Activated CD4-positive, alpha-beta T cell treated with anti-CD3 and anti-CD28 coated beads for 36 hours (primary cell): ENCODE data around the gene SDCCAG8. TPM values are rescaled to one million over a fixed set of nuclear protein-coding genes. Genes with fewer than 3 reads are reported as not detected.

Source experiments
- ATAC-seq: fragments of 200-7000 bp; cut with Tn5 transposase; one replicate; pipeline ENCODE4 v1.10.0; 2021; ENCODE audit warnings: mild to moderate bottlenecking, moderate library complexity
- CTCF ChIA-PET: fragments of 350-600 bp; sonication (Branson Sonifier 250); formaldehyde crosslinking; loops from one replicate; lab custom pipeline; 2021; ENCODE audit warnings: antibody characterized with exemption; lab: Charles Lee
- POLR2A ChIA-PET: fragments of 350-600 bp; sonication (Branson Sonifier 250); formaldehyde crosslinking; loops from one replicate; lab custom pipeline; 2021; ENCODE audit warnings: antibody characterized with exemption, inconsistent platforms; lab: Charles Lee
- DNase-seq: peaks from one replicate; pipeline ENCODE4 v3.0.0-alpha.2; 2020
- H3K27ac Mint-ChIP-seq: one replicate; pipeline ENCODE4 v1.8.0; 2021; ENCODE audit warnings: mixed read lengths
- H3K27me3 Mint-ChIP-seq: one replicate; pipeline ENCODE4 v1.8.0; 2021; ENCODE audit warnings: mixed read lengths
- H3K36me3 Mint-ChIP-seq: one replicate; pipeline ENCODE4 v1.8.0; 2021; ENCODE audit warnings: low read depth, mixed read lengths
- H3K4me1 Mint-ChIP-seq: one replicate; pipeline ENCODE4 v1.8.0; 2021; ENCODE audit warnings: mixed read lengths
- H3K4me3 Mint-ChIP-seq: one replicate; pipeline ENCODE4 v1.8.0; 2021; ENCODE audit warnings: mild to moderate bottlenecking, moderate library complexity, mixed read lengths
- H3K9me3 Mint-ChIP-seq: one replicate; pipeline ENCODE4 v1.8.0; 2021; ENCODE audit warnings: low read depth, mixed read lengths
- intact Hi-C, 2 experiments: fragments of 100-400 bp; cut with DNase I in 1 of 2; cut with micrococcal nuclease in 1 of 2; formaldehyde crosslinking; loops; one replicate each; pipeline versions ENCODE4 v1.14.2 to v1.15.1; 2022 to 2024; cut with DNase I, micrococcal nuclease
- total RNA-seq, 2 experiments: library from RNA; stranded (reverse); gene quantifications; one replicate each; pipeline ENCODE4 v1.2.3, GENCODE V29; 2021

The SDCCAG8 gene
- total RNA-seq, 2 experiments from 2014 or later, result 26.4 to 26.5 TPM

GRCh38 chr1:243234978-243235647 lies 20.7 kb upstream of the SDCCAG8 start:
- CTCF ChIA-PET, result interaction anchor here (1.0 kb wide), 1 partner anchor 12 kb away, joined by 5 read pairs; no protein-coding TSS in a partner anchor
- peaks cover 51% of the 10 kb centered on the region for H3K36me3 Mint-ChIP-seq
- POLR2A ChIA-PET, result no interaction called here
- H3K27me3 Mint-ChIP-seq, result no peaks in the 10 kb centered on the region
- H3K4me3 Mint-ChIP-seq, result no peak overlapping the region
- H3K27ac Mint-ChIP-seq, result no peak overlapping the region
- no peak for ATAC-seq
- H3K4me1 Mint-ChIP-seq, result peaks cover 12% of the 10 kb centered on the region
- intact Hi-C loops, result no loop called here
- peaks cover 19% of the 10 kb centered on the region for H3K9me3 Mint-ChIP-seq
- no peak for DNase-seq

- ATAC-seq (no peak), DNase-seq (no peak)
- H3K4me3 Mint-ChIP-seq, result no peak overlapping the region
- POLR2A ChIA-PET, result no interaction called here
- peaks cover 46% of the 10 kb centered on the region for H3K36me3 Mint-ChIP-seq
- peaks cover 11% of the 10 kb centered on the region for H3K9me3 Mint-ChIP-seq
- H3K27ac Mint-ChIP-seq, result no peak overlapping the region
- CTCF ChIA-PET, result no interaction called here
- peaks cover 12% of the 10 kb centered on the region for H3K4me1 Mint-ChIP-seq
- intact Hi-C loops, result no loop called here
- H3K27me3 Mint-ChIP-seq, result no peaks in the 10 kb centered on the region
Observed at GRCh38 chr1:243236604-243237252, 19.1 kb upstream of the SDCCAG8 start.

- peaks cover 20% of the 10 kb centered on the region for H3K4me1 Mint-ChIP-seq
- no peak for DNase-seq
- peaks cover 7% of the 10 kb centered on the region for H3K9me3 Mint-ChIP-seq
- no peak for ATAC-seq
- no peaks in the 10 kb centered on the region for H3K27me3 Mint-ChIP-seq
- H3K27ac Mint-ChIP-seq, result no peak overlapping the region
- intact Hi-C loops, result no loop called here
- H3K4me3 Mint-ChIP-seq, result no peak overlapping the region
- peaks cover 24% of the 10 kb centered on the region for H3K36me3 Mint-ChIP-seq
- CTCF ChIA-PET, result no interaction called here
- POLR2A ChIA-PET, result no interaction called here
Observed at GRCh38 chr1:243244432-243244841, 11.4 kb upstream of the SDCCAG8 start.

DNA sequence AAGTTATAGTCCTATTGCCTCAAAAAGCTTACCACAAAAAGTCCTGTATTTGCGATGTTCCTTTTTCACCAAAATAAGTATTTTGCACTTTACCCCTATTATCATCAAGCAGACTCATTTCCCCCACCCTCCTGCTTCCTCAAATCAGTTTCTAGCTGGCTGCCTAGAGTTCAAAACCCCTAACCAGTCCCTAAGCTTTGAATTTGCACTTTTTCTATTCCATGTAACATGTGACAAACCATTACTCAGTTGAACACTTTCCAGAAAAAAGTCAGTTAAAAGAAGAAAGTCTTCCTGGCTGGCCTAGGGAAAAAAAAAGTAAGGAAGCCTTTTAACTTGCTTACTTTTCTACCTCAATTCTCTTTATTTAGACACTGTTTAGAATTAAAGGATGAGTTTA lies 8.9 kb upstream of the SDCCAG8 start:
- ChIA-PET CTCF (interaction anchor here (1.0 to 1.3 kb wide), 2 partner anchors 8 to 11 kb away, joined by 3 to 5 read pairs; partner anchors contain the start of gene CEP170), POLR2A (no interaction called here)
- H3K27me3 Mint-ChIP-seq, result no peaks in the 10 kb centered on the region
- no peak overlapping the region for H3K27ac Mint-ChIP-seq
- H3K4me3 Mint-ChIP-seq, result no peak overlapping the region
- peaks cover 32% of the 10 kb centered on the region for H3K4me1 Mint-ChIP-seq
- peaks cover 4% of the 10 kb centered on the region for H3K9me3 Mint-ChIP-seq
- no peak for DNase-seq
- intact Hi-C loops, result loop anchor here in 1 of 2 experiments (5.0 kb wide), 1 partner anchor 60 kb away; no protein-coding TSS in a partner anchor
- peaks cover 17% of the 10 kb centered on the region for H3K36me3 Mint-ChIP-seq
- ATAC-seq, result no peak

DNA sequence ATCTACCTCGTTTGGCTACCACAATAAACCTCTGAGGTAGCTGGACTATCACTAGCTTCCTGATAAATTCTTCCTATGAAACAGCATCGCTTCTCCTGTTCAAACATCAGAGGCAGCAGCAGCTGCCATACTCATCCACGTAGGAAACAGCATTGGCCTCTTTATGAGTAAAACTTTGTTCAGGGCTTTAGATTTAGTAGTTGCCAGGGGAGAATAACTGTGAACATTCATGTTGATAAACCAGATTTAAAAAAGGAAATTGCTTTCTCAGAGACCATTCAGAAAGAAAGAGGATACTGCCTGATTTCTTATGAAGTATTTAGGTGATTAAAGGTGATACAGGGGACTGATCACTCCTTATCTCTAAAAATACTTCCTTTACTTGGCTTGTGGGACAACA lies 7.9 kb upstream of the SDCCAG8 start:
- DNase-seq, result no peak
- no peaks in the 10 kb centered on the region for H3K27me3 Mint-ChIP-seq
- ATAC-seq, result no peak
- ChIA-PET POLR2A (no interaction called here), CTCF (interaction anchor here (0.6 kb wide), 1 partner anchor 139 kb away, joined by 3 read pairs; no protein-coding TSS in a partner anchor)
- peaks cover 36% of the 10 kb centered on the region for H3K4me1 Mint-ChIP-seq
- intact Hi-C loops, result loop anchor here in 1 of 2 experiments (5.0 kb wide), 1 partner anchor 61 kb away; no protein-coding TSS in a partner anchor
- peaks cover 15% of the 10 kb centered on the region for H3K36me3 Mint-ChIP-seq
- no peak overlapping the region for H3K27ac Mint-ChIP-seq
- peaks cover 2% of the 10 kb centered on the region for H3K9me3 Mint-ChIP-seq
- H3K4me3 Mint-ChIP-seq, result no peak overlapping the region

DNA sequence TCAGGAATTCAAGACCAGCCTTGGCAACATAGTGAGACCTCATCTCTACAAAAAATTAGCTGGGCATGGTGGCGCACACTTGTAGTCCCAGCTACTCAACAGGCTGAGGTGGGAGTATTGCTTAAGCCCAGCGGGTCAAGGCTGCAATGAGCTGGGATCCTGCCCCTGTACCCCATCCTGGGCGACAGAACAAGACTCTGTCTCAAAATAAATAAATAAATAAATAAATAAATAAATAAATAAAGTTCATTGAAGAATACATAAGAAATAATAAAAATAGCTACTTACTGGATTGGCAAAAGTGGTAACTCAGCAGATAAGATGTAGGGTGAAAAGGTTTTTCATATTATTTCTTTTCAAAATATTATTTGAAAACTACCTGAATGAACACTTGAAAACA lies 6.6 kb upstream of the SDCCAG8 start:
- intact Hi-C loops, result loop anchor here in 1 of 2 experiments (5.0 kb wide), 1 partner anchor 62 kb away; no protein-coding TSS in a partner anchor
- ChIA-PET CTCF (no interaction called here), POLR2A (no interaction called here)
- H3K9me3 Mint-ChIP-seq, result no peaks in the 10 kb centered on the region
- no peak for ATAC-seq
- no peak overlapping the region for H3K27ac Mint-ChIP-seq
- H3K4me3 Mint-ChIP-seq, result no peak overlapping the region
- H3K27me3 Mint-ChIP-seq, result no peaks in the 10 kb centered on the region
- peaks cover 8% of the 10 kb centered on the region for H3K36me3 Mint-ChIP-seq
- peaks cover 44% of the 10 kb centered on the region for H3K4me1 Mint-ChIP-seq
- no peak for DNase-seq

GRCh38 chr1:243250102-243250501 lies 5.7 kb upstream of the SDCCAG8 start:
- CTCF ChIA-PET, result no interaction called here
- peaks cover 8% of the 10 kb centered on the region for H3K36me3 Mint-ChIP-seq
- no peaks in the 10 kb centered on the region for H3K9me3 Mint-ChIP-seq
- intact Hi-C loops, result loop anchor here (10.0 kb wide), 4 partner anchors 1575 to 1735 kb away; partner anchors contain the start of genes FH (in 2 of the 2) and HNRNPU (in 1 of the 2)
- no peaks in the 10 kb centered on the region for H3K27me3 Mint-ChIP-seq
- peaks cover 44% of the 10 kb centered on the region for H3K4me1 Mint-ChIP-seq
- DNase-seq (no peak), ATAC-seq (no peak)
- H3K4me3 Mint-ChIP-seq, result no peak overlapping the region
- POLR2A ChIA-PET, result no interaction called here
- H3K27ac Mint-ChIP-seq, result no peak overlapping the region

- ChIA-PET CTCF (interaction anchor here (1.0 kb wide), 1 partner anchor 20 kb away, joined by 8 read pairs; no protein-coding TSS in a partner anchor), POLR2A (no interaction called here)
- DNase-seq, result no peak
- Mint-ChIP-seq H3K4me3 (no peak overlapping the region), H3K9me3 (no peaks in the 10 kb centered on the region), H3K36me3 (peaks cover 4% of the 10 kb centered on the region), H3K27ac (no peak overlapping the region), H3K4me1 (peaks cover 44% of the 10 kb centered on the region), H3K27me3 (no peaks in the 10 kb centered on the region)
- no peak for ATAC-seq
- intact Hi-C loops, result loop anchor here (10.0 kb wide), 4 partner anchors 1577 to 1737 kb away; partner anchors contain the start of genes FH (in 2 of the 2) and HNRNPU (in 1 of the 2)
Observed at GRCh38 chr1:243251539-243251938, 4.3 kb upstream of the SDCCAG8 start.

- H3K27ac Mint-ChIP-seq, result peak overlapping the region; percentile 78
- peaks cover 34% of the 10 kb centered on the region for H3K4me1 Mint-ChIP-seq
- H3K36me3 Mint-ChIP-seq, result peaks cover 2% of the 10 kb centered on the region
- intact Hi-C loops, result loop anchor here (10.0 kb wide), 4 partner anchors 1579 to 1739 kb away; partner anchors contain the start of genes FH (in 2 of the 2) and HNRNPU (in 1 of the 2)
- H3K27me3 Mint-ChIP-seq, result no peaks in the 10 kb centered on the region
- POLR2A ChIA-PET, result no interaction called here
- no peak for ATAC-seq
- CTCF ChIA-PET, result interaction anchor here (0.7 to 1.2 kb wide), 3 partner anchors 10 to 34 kb away, joined by 3 read pairs; no protein-coding TSS in a partner anchor
- H3K9me3 Mint-ChIP-seq, result no peaks in the 10 kb centered on the region
- H3K4me3 Mint-ChIP-seq, result peak overlapping the region; percentile 100
- DNase-seq, result no peak
Observed at GRCh38 chr1:243253211-243253925, 2.5 kb upstream of the SDCCAG8 start.

DNA sequence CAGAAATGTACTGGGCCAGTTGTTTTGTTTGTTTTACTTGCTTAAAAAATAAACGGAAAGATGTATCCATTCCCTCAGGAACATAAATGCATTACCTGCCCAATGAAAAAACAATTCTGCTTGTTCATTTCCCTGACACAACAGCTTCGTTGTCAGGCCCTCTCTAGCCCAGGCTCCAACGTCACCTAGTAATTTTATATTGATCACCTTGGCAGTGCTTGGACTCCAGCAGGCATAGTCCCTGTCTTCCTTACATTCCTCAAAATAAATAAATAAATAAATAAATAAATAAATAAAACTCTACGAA lies 2.0 kb upstream of the SDCCAG8 start:
- Mint-ChIP-seq H3K9me3 (no peaks in the 10 kb centered on the region), H3K27ac (peak overlapping the region; percentile 78), H3K36me3 (peaks cover 4% of the 10 kb centered on the region), H3K4me1 (peaks cover 29% of the 10 kb centered on the region), H3K4me3 (peak overlapping the region; percentile 100), H3K27me3 (no peaks in the 10 kb centered on the region)
- DNase-seq, result peak; percentile 30
- CTCF ChIA-PET, result interaction anchor here (0.7 to 1.4 kb wide), 4 partner anchors 7 to 33 kb away, joined by 3 read pairs; no protein-coding TSS in a partner anchor
- ATAC-seq, result no peak
- intact Hi-C loops, result loop anchor here (2.0 to 10.0 kb wide), 11 partner anchors 33 to 1739 kb away; partner anchors contain the start of genes FH (in 2 of the 2), AKT3 (in 1 of the 2), COX20 (in 1 of the 2) and DESI2 (in 1 of the 2)
- POLR2A ChIA-PET, result no interaction called here
